OCI-LY7 (cell line): ENCODE data around the gene MRRF. TPM values are rescaled to one million over a fixed set of nuclear protein-coding genes. Genes with fewer than 3 reads are reported as not detected.

Experiments
- BruUV-seq: library from RNA; stranded (reverse); fragments of 400-500 nt; replicated peaks from 2 replicates; lab custom pipeline; 2021; lab: Mats Ljungman, UMichigan
- CTCF ChIA-PET: fragments of 300-600 bp; sonication (Branson Sonifier 250); formaldehyde crosslinking; loops from one replicate; lab custom pipeline; 2022; ENCODE audit warnings: antibody characterized with exemption; ENCODE audit not compliant: unreplicated experiment; lab: Charles Lee
- POLR2A ChIA-PET: fragments of 300-600 bp; sonication (Branson Sonifier 250); formaldehyde crosslinking; loops from one replicate; lab custom pipeline; 2022; ENCODE audit warnings: antibody characterized with exemption; lab: Charles Lee
- DNase-seq: peaks from one replicate; pipeline ENCODE4 v3.0.0-alpha.2; 2015; ENCODE audit warnings: low spot score
- H2AFZ ChIP-seq: fragments of 200-600 bp; sonication (generic), shearing (Covaris generic); 2 replicates; pipeline ENCODE4 v1.6.1; 2014; ENCODE audit warnings: mild to moderate bottlenecking, antibody characterized with exemption, low read length, moderate library complexity
- H3K27ac ChIP-seq: fragments of 200-600 bp; sonication (generic); 2 replicates; pipeline ENCODE4 v1.5.1; 2014; ENCODE audit warnings: mixed run types, low read depth, mild to moderate bottlenecking, moderate library complexity, low read length, inconsistent platforms; ENCODE audit not compliant: poor library complexity, severe bottlenecking
- H3K36me3 ChIP-seq: fragments of 200-600 bp; sonication (generic); 2 replicates; pipeline ENCODE4 v1.6.1; 2014; ENCODE audit warnings: mild to moderate bottlenecking, antibody characterized with exemption, low read length, moderate library complexity, mixed read lengths; ENCODE audit not compliant: insufficient read depth
- H3K4me1 ChIP-seq: fragments of 200-600 bp; sonication (generic); 2 replicates; pipeline ENCODE4 v1.5.1; 2014; ENCODE audit warnings: mild to moderate bottlenecking, low read length; ENCODE audit not compliant: insufficient read depth, poor library complexity, severe bottlenecking
- H3K4me2 ChIP-seq: fragments of 200-600 bp; sonication (generic); 2 replicates; pipeline ENCODE4 v1.6.1; 2014; ENCODE audit warnings: mild to moderate bottlenecking, low read length
- H3K4me3 ChIP-seq: fragments of 200-600 bp; sonication (generic); 2 replicates; pipeline ENCODE4 v1.5.1; 2014; ENCODE audit warnings: mild to moderate bottlenecking, low read depth, low read length; ENCODE audit not compliant: poor library complexity, severe bottlenecking
- H3K79me2 ChIP-seq: fragments of 200-600 bp; sonication (generic); 2 replicates; pipeline ENCODE4 v1.6.1; 2016; ENCODE audit warnings: low read depth, mild to moderate bottlenecking, low read length, moderate library complexity, mixed read lengths; ENCODE audit not compliant: insufficient read depth
- H3K9me2 ChIP-seq: fragments of 200-600 bp; sonication (generic); 2 replicates; pipeline ENCODE4 v1.6.1; 2016; ENCODE audit warnings: mild to moderate bottlenecking, low read length, mixed read lengths; ENCODE audit not compliant: insufficient read depth
- H3K9me3 ChIP-seq: fragments of 200-600 bp; sonication (generic); 2 replicates; pipeline ENCODE4 v1.6.1; 2014; ENCODE audit warnings: mild to moderate bottlenecking, mixed run types, low read length, mixed read lengths
- H4K20me1 ChIP-seq: fragments of 200-600 bp; sonication (generic); 2 replicates; pipeline ENCODE4 v1.6.1; 2014; ENCODE audit warnings: mild to moderate bottlenecking, antibody characterized with exemption, low read length, moderate library complexity, mixed read lengths; ENCODE audit not compliant: insufficient read depth
- EZH2phosphoT487 ChIP-seq: fragments of 200-600 bp; sonication (generic); IDR thresholded peaks from 2 replicates; pipeline ENCODE4 v1.6.1; 2018; ENCODE audit warnings: low read depth, borderline replicate concordance, mild to moderate bottlenecking, mixed run types, antibody characterized with exemption, low read length, moderate library complexity, mixed read lengths
- intact Hi-C: fragments of 100-400 bp; cut with micrococcal nuclease; formaldehyde crosslinking; loops from one replicate; pipeline ENCODE4 v1.10.0; 2022; ENCODE audit not compliant: unreplicated experiment
- total RNA-seq, 2 experiments: library from RNA; depleted of rRNA in 1 of 2; stranded (reverse); fragments of >200 nt in 1 of 2; shearing (Covaris generic) in 1 of 2; gene quantifications; 2 replicates each; pipeline ENCODE4 v1.2.3, GENCODE V29; 2014 to 2022
- TF ChIP-seq, protein P1 (sequence below): fragments of 200-600 bp; sonication (generic); conservative IDR thresholded peaks from 2 replicates; pipeline ENCODE4 v1.5.1; 2014; ENCODE audit warnings: mild to moderate bottlenecking, antibody characterized with exemption, low read length, moderate library complexity, mixed read lengths

The MRRF gene
- total RNA-seq, 2 experiments from 2014 or later = 46.1 to 53.2 TPM

DNA sequence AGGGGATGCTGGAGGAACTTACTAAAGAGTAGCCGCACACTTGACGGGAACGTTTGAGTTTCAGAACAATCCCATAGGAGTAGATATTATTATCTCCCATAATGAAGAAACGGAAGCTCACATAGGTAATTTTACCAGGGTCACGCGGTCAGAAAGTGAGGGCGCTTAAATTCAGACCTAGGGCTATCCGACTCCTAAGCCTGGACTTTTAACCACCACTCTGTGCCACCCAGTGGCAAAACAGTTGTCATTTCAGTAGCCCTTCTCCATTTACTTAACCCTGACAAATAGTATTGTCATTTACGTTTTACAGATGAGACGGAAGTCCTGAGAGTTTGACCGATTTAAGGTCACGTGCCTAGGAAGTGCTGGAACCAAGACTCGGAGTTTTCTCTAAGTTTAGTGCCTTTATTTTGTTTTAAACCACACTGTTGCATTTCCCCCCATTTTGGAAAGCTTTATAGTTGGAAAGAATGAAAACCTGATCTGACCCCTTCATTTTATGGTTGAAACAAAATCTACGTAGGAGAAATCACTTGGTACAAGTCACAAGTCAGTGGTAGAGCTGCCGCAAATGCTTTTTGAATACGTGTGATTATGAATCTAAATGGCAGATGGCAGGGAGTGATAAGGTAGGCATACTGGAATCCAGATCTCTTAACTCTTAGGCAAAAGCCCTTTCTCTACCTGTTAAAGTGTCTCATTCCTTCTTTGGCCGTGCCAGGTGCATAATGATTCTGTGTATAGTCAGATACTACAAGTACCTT lies 650 bp downstream of the MRRF start:
- Histone ChIP-seq H3K9me3 (no peaks in the 10 kb centered on the region), H2AFZ (peak overlapping the region; percentile 66; the same call in 1 of the 2 replicates), H3K4me3 (peak overlapping the region; percentile 87), H3K9me2 (no peaks in the 10 kb centered on the region), H3K36me3 (peaks cover 40% of the 10 kb centered on the region), H3K27ac (peak overlapping the region; percentile 90), H3K79me2 (peaks cover 84% of the 10 kb centered on the region), H4K20me1 (peaks cover 10% of the 10 kb centered on the region; the same call in 1 of the 2 replicates), H3K4me2 (peak overlapping the region; percentile 81), H3K4me1 (peaks cover 51% of the 10 kb centered on the region)
- TF ChIP-seq EZH2phosphoT487 = no peak
- TF ChIP-seq, protein P1, sequence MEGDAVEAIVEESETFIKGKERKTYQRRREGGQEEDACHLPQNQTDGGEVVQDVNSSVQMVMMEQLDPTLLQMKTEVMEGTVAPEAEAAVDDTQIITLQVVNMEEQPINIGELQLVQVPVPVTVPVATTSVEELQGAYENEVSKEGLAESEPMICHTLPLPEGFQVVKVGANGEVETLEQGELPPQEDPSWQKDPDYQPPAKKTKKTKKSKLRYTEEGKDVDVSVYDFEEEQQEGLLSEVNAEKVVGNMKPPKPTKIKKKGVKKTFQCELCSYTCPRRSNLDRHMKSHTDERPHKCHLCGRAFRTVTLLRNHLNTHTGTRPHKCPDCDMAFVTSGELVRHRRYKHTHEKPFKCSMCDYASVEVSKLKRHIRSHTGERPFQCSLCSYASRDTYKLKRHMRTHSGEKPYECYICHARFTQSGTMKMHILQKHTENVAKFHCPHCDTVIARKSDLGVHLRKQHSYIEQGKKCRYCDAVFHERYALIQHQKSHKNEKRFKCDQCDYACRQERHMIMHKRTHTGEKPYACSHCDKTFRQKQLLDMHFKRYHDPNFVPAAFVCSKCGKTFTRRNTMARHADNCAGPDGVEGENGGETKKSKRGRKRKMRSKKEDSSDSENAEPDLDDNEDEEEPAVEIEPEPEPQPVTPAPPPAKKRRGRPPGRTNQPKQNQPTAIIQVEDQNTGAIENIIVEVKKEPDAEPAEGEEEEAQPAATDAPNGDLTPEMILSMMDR = peak; percentile 60; the same call in 1 of the 2 replicates
- TSS peak; percentile 86 for BruUV-seq
- POLR2A ChIA-PET = interaction anchor here (0.6 to 2.4 kb wide), 7 partner anchors 11 to 647 kb away, joined by 3 to 9 read pairs (median 3); no protein-coding TSS in a partner anchor
- intact Hi-C loops = loop anchor here (2.0 to 10.0 kb wide), 2 partner anchors 21 to 669 kb away; partner anchors contain the start of gene ZBTB26
- DNase-seq = peak; percentile 77
- CTCF ChIA-PET = interaction anchor here (1.2 kb wide), 1 partner anchor 140 kb away, joined by 5 read pairs; no protein-coding TSS in a partner anchor

DNA sequence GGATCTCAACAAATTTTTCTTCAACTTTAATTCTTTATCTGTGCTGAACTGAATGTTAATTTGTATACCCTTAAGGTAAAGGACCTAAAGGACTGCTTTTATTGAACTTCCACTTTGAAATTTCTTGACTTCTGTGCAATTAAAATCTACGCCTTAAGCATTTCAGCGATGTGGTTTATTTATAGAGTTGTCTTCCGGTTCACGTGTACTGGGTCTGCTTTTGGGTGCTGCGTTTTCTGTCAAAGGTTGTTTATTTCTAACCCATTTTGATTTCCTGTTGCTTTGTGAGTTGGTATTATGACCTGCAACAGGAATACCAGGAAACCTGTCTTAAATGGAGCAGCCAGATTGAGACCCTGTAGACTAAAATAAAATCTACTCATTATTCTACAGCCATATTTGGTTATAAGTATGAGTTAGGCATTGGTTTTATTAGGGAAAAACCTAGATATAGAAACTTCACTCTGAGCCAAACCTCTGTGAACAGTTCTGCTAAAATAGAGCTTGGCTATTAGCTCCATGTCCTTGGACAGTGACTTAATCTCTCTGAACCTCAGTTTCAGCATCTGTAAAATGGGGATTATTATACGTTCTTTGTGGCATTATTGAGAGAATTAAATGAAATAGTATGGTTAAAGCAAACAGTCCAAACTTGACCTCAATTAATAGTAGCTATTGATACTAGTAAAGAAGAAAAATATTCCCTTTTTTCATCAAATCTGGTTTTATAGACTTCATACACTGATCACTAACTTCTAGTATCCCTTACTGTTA lies 3.5 kb downstream of the MRRF start:
- TF ChIP-seq, protein P1 = no peak
- TF ChIP-seq EZH2phosphoT487 = no peak
- Histone ChIP-seq H2AFZ (peak overlapping the region; percentile 14; the same call in 1 of the 2 replicates), H3K9me2 (no peaks in the 10 kb centered on the region), H3K4me2 (peak overlapping the region; percentile 62), H3K36me3 (peaks cover 41% of the 10 kb centered on the region), H3K4me3 (peak overlapping the region; percentile 43), H3K9me3 (peaks cover under 1% of the 10 kb centered on the region; the same call in 1 of the 2 replicates), H4K20me1 (peaks cover 10% of the 10 kb centered on the region; the same call in 1 of the 2 replicates), H3K4me1 (peaks cover 33% of the 10 kb centered on the region), H3K79me2 (peaks cover 82% of the 10 kb centered on the region), H3K27ac (peak overlapping the region; percentile 91)
- DNase-seq = peak; percentile 63
- POLR2A ChIA-PET = interaction anchor here (1.0 to 2.1 kb wide), 2 partner anchors 12 to 17 kb away, joined by 3 to 7 read pairs; no protein-coding TSS in a partner anchor
- CTCF ChIA-PET = no interaction called here
- no TSS peak for BruUV-seq
- intact Hi-C loops = loop anchor here (10.0 kb wide), 1 partner anchor 667 kb away; the partner anchor contains the start of gene ZBTB26
